GM12874 (cell line): Measurements from ENCODE around the gene UQCR11.

Experiments
- TF ChIP-seq, protein P1 (sequence below): IDR thresholded peaks from 2 replicates; pipeline ENCODE4 v1.5.1; 2011; ENCODE audit warnings: low read depth, mild to moderate bottlenecking, control low read depth, low read length, moderate library complexity; ENCODE audit not compliant: insufficient read depth

The UQCR11 gene

DNA sequence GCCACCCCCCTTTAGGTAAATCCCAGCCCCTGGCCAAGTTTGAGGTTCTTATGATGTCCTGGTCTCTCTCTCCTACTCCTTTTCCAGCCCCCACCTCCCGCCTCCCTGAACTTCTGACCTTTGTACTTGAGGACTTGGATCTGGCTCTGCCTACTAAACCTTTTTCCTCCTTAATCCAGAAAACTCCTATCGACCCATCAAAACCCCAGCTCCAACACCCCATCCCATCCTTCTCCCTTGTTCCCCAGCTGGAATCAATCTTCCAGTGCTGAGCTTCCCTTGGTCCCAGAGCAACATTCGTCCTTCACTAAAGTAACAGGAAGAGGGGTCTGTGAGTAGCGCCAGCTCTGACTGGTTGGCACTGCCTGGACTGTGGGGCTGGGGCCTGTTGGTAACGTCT is 17.3 kb upstream of the UQCR11 start:
- TF ChIP-seq, protein P1, sequence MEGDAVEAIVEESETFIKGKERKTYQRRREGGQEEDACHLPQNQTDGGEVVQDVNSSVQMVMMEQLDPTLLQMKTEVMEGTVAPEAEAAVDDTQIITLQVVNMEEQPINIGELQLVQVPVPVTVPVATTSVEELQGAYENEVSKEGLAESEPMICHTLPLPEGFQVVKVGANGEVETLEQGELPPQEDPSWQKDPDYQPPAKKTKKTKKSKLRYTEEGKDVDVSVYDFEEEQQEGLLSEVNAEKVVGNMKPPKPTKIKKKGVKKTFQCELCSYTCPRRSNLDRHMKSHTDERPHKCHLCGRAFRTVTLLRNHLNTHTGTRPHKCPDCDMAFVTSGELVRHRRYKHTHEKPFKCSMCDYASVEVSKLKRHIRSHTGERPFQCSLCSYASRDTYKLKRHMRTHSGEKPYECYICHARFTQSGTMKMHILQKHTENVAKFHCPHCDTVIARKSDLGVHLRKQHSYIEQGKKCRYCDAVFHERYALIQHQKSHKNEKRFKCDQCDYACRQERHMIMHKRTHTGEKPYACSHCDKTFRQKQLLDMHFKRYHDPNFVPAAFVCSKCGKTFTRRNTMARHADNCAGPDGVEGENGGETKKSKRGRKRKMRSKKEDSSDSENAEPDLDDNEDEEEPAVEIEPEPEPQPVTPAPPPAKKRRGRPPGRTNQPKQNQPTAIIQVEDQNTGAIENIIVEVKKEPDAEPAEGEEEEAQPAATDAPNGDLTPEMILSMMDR: no peak

DNA sequence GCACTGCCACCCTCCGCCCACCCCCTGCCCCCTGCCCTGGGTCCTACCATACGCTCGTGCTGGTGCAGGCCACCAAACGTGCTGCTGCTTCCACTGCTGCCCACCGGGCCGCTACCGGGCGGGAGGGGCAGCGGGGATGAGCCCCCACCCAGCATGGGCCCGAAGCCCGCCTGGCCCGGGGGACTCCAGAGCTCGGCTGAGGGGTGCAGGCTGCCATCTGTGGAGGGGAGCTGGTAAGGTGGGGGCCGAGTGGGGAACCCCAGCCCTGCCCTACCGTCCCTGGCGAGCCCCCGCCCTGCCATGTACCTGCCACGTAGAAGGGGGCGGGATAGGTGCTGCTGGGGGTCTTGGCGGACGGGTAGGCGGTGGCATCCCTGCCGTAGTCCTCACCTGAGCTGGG is 16.7 kb upstream of the UQCR11 start:
- TF ChIP-seq, protein P1: no peak

DNA sequence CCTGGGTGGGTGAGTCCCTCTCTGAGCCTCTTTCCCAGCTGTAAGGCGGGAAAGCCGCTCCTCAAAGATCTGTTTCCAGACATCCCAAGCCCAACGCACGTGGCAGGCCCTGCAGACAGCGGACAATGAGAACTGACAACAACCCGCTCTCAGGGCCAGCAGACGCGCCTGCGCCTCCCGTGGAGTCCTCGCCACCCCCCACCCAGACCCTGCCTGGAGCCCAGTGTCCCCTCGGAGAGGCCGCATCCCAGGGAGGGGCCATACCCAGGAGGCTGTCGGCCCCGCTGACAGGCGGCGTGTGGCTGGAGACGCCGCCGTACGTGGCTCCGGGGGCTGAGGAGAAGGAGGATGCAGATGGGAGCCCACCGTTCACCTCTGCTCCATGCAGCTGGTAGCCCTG is 16.3 kb upstream of the UQCR11 start:
- TF ChIP-seq, protein P1: no peak

DNA sequence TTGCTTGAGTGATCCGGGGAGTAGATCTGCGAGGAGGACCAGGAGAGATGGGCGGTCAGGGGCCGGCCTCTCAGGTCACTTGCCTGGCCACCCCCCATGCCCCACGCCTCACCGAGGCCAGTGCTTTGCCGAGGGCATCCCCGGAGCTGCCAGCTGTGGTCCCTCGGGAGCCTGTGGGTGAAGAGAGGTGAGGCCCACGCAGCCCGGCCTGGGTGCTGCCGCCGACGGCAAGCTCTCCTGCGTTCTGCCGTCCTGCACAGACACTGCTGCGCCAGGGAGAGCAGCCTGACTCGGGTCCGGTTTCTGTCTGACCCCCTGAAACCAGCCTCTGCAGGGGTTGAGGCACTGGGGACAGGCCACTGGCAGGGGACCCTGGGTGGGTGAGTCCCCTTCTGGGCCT is 15.8 kb upstream of the UQCR11 start:
- TF ChIP-seq, protein P1: no peak

DNA sequence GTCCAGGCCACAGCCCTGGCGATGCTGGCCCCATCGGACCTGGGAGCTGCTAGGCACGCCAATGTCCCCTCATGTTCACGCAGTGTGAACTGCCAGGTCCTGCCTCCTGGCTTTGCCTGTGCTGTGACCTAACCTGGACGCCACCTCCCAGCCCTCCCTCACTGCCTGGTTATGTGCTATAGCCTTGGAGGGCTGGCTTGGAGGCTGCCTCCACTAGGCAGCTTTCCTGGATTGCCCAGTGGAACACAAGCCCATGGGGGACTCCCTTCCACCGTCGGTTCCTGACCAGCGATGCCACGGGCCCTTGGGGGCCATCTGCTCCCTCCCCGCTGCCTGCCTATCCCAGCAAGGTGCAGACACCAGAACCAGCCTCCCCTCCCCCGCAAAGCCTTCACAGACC is 15.2 kb upstream of the UQCR11 start:
- TF ChIP-seq, protein P1: no peak

DNA sequence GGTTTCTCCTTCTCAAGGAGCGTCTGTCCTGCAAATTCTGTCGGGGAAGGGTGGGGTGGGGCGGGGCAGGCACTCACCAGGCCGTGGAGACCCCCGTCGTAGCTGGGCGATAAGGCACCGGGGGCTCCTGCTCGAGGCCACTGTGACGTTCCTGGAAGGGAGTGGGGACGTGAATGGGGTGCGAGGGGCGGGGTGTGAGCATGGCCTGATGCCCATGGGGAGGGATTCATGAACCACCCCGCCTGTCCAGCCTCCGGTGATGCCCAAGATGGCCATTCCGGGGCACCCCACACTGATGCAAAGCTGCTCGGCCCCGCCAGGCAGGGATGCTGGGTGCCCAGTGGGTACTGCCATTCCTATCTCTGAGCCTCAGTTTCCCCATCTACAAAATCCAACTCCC is 14.4 kb upstream of the UQCR11 start:
- TF ChIP-seq, protein P1: no peak

DNA sequence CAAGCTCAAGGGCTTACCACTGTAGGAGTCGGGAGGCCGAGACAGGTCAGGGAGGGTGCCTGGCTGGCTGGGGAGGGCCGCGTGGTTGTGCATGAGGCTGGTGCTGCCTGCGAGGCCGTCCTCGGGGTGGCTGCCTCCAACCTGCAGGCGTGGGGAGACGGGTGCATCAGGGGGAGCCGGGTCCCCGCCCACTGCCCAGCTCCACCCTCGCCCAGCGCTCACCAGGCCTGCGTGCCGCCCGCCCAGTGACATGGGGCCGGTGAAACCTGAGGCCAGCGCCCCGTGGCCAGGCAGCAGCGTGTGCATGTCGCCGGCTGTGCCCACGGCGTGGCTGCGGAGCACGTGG is 13.8 kb upstream of the UQCR11 start:
- TF ChIP-seq, protein P1: no peak
